Measurements from ENCODE around the gene DUS2.

The DUS2 gene

GRCh38 chr16:68076560-68076959 is 53.5 kb downstream of the DUS2 start:
- Histone ChIP-seq H3K27ac (ENCODE audit: low read depth, low read length) (no peak overlapping the region), H3K9ac (ENCODE audit: low read length) (no peak overlapping the region), H3K4me1 (ENCODE audit: control insufficient read depth, insufficient read depth, low read length) (no peaks in the 10 kb centered on the region), H3K4me3 (ENCODE audit: low read length) (no peak overlapping the region), H3K36me3 (ENCODE audit: control insufficient read depth, insufficient read depth, low read length) (peaks cover 23% of the 10 kb centered on the region), H3K27me3 (ENCODE audit: control insufficient read depth, insufficient read depth, low read length) (no peaks in the 10 kb centered on the region)

- H3K4me1 ChIP-seq (ENCODE audit: control insufficient read depth, insufficient read depth, low read length), result no peaks in the 10 kb centered on the region
- H3K9ac ChIP-seq (ENCODE audit: low read length), result no peak overlapping the region
- H3K4me3 ChIP-seq (ENCODE audit: low read length), result no peak overlapping the region
- peaks cover 20% of the 10 kb centered on the region for H3K36me3 ChIP-seq (ENCODE audit: control insufficient read depth, insufficient read depth, low read length)
- H3K27ac ChIP-seq (ENCODE audit: low read depth, low read length), result no peak overlapping the region
- no peaks in the 10 kb centered on the region for H3K27me3 ChIP-seq (ENCODE audit: control insufficient read depth, insufficient read depth, low read length)
Measured at GRCh38 chr16:68077866-68078700, 55.0 kb downstream of the DUS2 start.

GRCh38 chr16:68078701-68079375 is 55.8 kb downstream of the DUS2 start:
- peaks cover 20% of the 10 kb centered on the region for H3K36me3 ChIP-seq (ENCODE audit: control insufficient read depth, insufficient read depth, low read length)

GRCh38 chr16:68079376-68079625 is 56.2 kb downstream of the DUS2 start:
- peaks cover 19% of the 10 kb centered on the region for H3K36me3 ChIP-seq (ENCODE audit: control insufficient read depth, insufficient read depth, low read length)
- no peak overlapping the region for H3K9ac ChIP-seq (ENCODE audit: low read length)
- H3K4me1 ChIP-seq (ENCODE audit: control insufficient read depth, insufficient read depth, low read length), result peaks cover 2% of the 10 kb centered on the region
- H3K27ac ChIP-seq (ENCODE audit: low read depth, low read length), result no peak overlapping the region
- peak overlapping the region; percentile 17 for H3K4me3 ChIP-seq (ENCODE audit: low read length)
- no peaks in the 10 kb centered on the region for H3K27me3 ChIP-seq (ENCODE audit: control insufficient read depth, insufficient read depth, low read length)

More at GRCh38 chr16:68078701-68079375, 55.8 kb downstream of the DUS2 start:
- peak overlapping the region; percentile 17 for H3K4me3 ChIP-seq (ENCODE audit: low read length)
- no peaks in the 10 kb centered on the region for H3K4me1 ChIP-seq (ENCODE audit: control insufficient read depth, insufficient read depth, low read length)
- H3K27ac ChIP-seq (ENCODE audit: low read depth, low read length), result no peak overlapping the region
- H3K9ac ChIP-seq (ENCODE audit: low read length), result no peak overlapping the region
- H3K27me3 ChIP-seq (ENCODE audit: control insufficient read depth, insufficient read depth, low read length), result no peaks in the 10 kb centered on the region

- Histone ChIP-seq H3K4me3 (ENCODE audit: low read length) (peak overlapping the region; percentile 23), H3K4me1 (ENCODE audit: control insufficient read depth, insufficient read depth, low read length) (peaks cover 3% of the 10 kb centered on the region), H3K36me3 (ENCODE audit: control insufficient read depth, insufficient read depth, low read length) (peaks cover 14% of the 10 kb centered on the region), H3K27me3 (ENCODE audit: control insufficient read depth, insufficient read depth, low read length) (no peaks in the 10 kb centered on the region), H3K9ac (ENCODE audit: low read length) (no peak overlapping the region), H3K27ac (ENCODE audit: low read depth, low read length) (peak overlapping the region; percentile 38)
Measured at GRCh38 chr16:68079626-68080344, 56.7 kb downstream of the DUS2 start.

GRCh38 chr16:68081861-68082628 is 59.0 kb downstream of the DUS2 start:
- Histone ChIP-seq H3K4me3 (ENCODE audit: low read length) (no peak overlapping the region), H3K27ac (ENCODE audit: low read depth, low read length) (no peak overlapping the region), H3K27me3 (ENCODE audit: control insufficient read depth, insufficient read depth, low read length) (no peaks in the 10 kb centered on the region), H3K4me1 (ENCODE audit: control insufficient read depth, insufficient read depth, low read length) (peaks cover 8% of the 10 kb centered on the region), H3K9ac (ENCODE audit: low read length) (no peak overlapping the region), H3K36me3 (ENCODE audit: control insufficient read depth, insufficient read depth, low read length) (peaks cover 2% of the 10 kb centered on the region)

- Histone ChIP-seq H3K4me3 (ENCODE audit: low read length) (no peak overlapping the region), H3K9ac (ENCODE audit: low read length) (no peak overlapping the region), H3K4me1 (ENCODE audit: control insufficient read depth, insufficient read depth, low read length) (peaks cover 10% of the 10 kb centered on the region), H3K36me3 (ENCODE audit: control insufficient read depth, insufficient read depth, low read length) (no peaks in the 10 kb centered on the region), H3K27ac (ENCODE audit: low read depth, low read length) (no peak overlapping the region), H3K27me3 (ENCODE audit: control insufficient read depth, insufficient read depth, low read length) (no peaks in the 10 kb centered on the region)
Measured at GRCh38 chr16:68082629-68083238, 59.6 kb downstream of the DUS2 start.

GRCh38 chr16:68083239-68083781 is 60.2 kb downstream of the DUS2 start:
- H3K4me1 ChIP-seq (ENCODE audit: control insufficient read depth, insufficient read depth, low read length), result peaks cover 13% of the 10 kb centered on the region
- H3K27me3 ChIP-seq (ENCODE audit: control insufficient read depth, insufficient read depth, low read length), result no peaks in the 10 kb centered on the region
- H3K36me3 ChIP-seq (ENCODE audit: control insufficient read depth, insufficient read depth, low read length), result no peaks in the 10 kb centered on the region
- H3K9ac ChIP-seq (ENCODE audit: low read length), result no peak overlapping the region
- no peak overlapping the region for H3K27ac ChIP-seq (ENCODE audit: low read depth, low read length)
- no peak overlapping the region for H3K4me3 ChIP-seq (ENCODE audit: low read length)

- Histone ChIP-seq H3K9ac (ENCODE audit: low read length) (peak overlapping the region; percentile 96), H3K36me3 (ENCODE audit: control insufficient read depth, insufficient read depth, low read length) (no peaks in the 10 kb centered on the region), H3K27me3 (ENCODE audit: control insufficient read depth, insufficient read depth, low read length) (no peaks in the 10 kb centered on the region), H3K4me3 (ENCODE audit: low read length) (peak overlapping the region; percentile 88), H3K27ac (ENCODE audit: low read depth, low read length) (peak overlapping the region; percentile 98), H3K4me1 (ENCODE audit: control insufficient read depth, insufficient read depth, low read length) (peaks cover 13% of the 10 kb centered on the region)
Measured at GRCh38 chr16:68083861-68084503, 60.9 kb downstream of the DUS2 start.

- H3K4me3 ChIP-seq (ENCODE audit: low read length), result peak overlapping the region; percentile 88
- H3K36me3 ChIP-seq (ENCODE audit: control insufficient read depth, insufficient read depth, low read length), result no peaks in the 10 kb centered on the region
- no peaks in the 10 kb centered on the region for H3K27me3 ChIP-seq (ENCODE audit: control insufficient read depth, insufficient read depth, low read length)
- peak overlapping the region; percentile 98 for H3K27ac ChIP-seq (ENCODE audit: low read depth, low read length)
- peak overlapping the region; percentile 96 for H3K9ac ChIP-seq (ENCODE audit: low read length)
- peaks cover 13% of the 10 kb centered on the region for H3K4me1 ChIP-seq (ENCODE audit: control insufficient read depth, insufficient read depth, low read length)
Measured at GRCh38 chr16:68084504-68085258, 61.6 kb downstream of the DUS2 start.
